H1 (cell line): ENCODE data around the gene TCEANC. TPM values are rescaled to one million over a fixed set of nuclear protein-coding genes. Genes with fewer than 3 reads are reported as not detected.

Experiments used
- CTCF ChIA-PET: fragments of 300-600 bp; sonication (Branson Sonifier 250); formaldehyde crosslinking; loops from one replicate; lab custom pipeline; 2021; ENCODE audit not compliant: partially characterized antibody; lab: Charles Lee
- POLR2A ChIA-PET: fragments of 300-600 bp; sonication (Branson Sonifier 250); formaldehyde crosslinking; loops from one replicate; lab custom pipeline; 2021; ENCODE audit warnings: inconsistent platforms; ENCODE audit not compliant: partially characterized antibody; lab: Charles Lee
- DNase-seq, 2 experiments: peaks; one replicate each; pipeline versions ENCODE4 v3.0.0 to v3.0.0-alpha.2; 2010 to 2022; ENCODE audit warnings: low spot score in 2 of 2, low read depth in 1 of 2, mixed read lengths in 1 of 2
- FAIRE-seq: peaks from 2 replicates; lab custom pipeline; 2011; peaks lifted over from hg19 to GRCh38; lab: Jason Lieb, UNC
- H2AFZ ChIP-seq: 2 replicates; pipeline ENCODE4 v1.8.1; 2012; ENCODE audit warnings: low read length, inconsistent platforms
- H2AK5ac ChIP-seq: 2 replicates; pipeline ENCODE4 v1.6.1; 2013; ENCODE audit warnings: low read depth, low read length
- H2BK120ac ChIP-seq: replicated peaks from 2 replicates; pipeline ENCODE3; 2013; ENCODE audit warnings: low read depth, low read length, inconsistent platforms
- H2BK12ac ChIP-seq: 2 replicates; pipeline ENCODE4 v1.6.1; 2013; ENCODE audit warnings: low read depth, low read length
- H2BK15ac ChIP-seq: 2 replicates; pipeline ENCODE4 v1.6.1; 2013; ENCODE audit warnings: low read length
- H2BK20ac ChIP-seq: 2 replicates; pipeline ENCODE4 v1.6.1; 2013; ENCODE audit warnings: low read length
- H2BK5ac ChIP-seq: 2 replicates; pipeline ENCODE4 v1.6.1; 2013; ENCODE audit warnings: low read depth, low read length
- H3K14ac ChIP-seq: 2 replicates; pipeline ENCODE4 v1.6.1; 2013; ENCODE audit warnings: inconsistent platforms; ENCODE audit not compliant: insufficient read length
- H3K18ac ChIP-seq: 2 replicates; pipeline ENCODE4 v1.6.1; 2013; ENCODE audit warnings: low read length; ENCODE audit errors: extremely low read depth
- H3K23ac ChIP-seq: 2 replicates; pipeline ENCODE4 v1.6.1; 2013; ENCODE audit warnings: inconsistent platforms; ENCODE audit not compliant: insufficient read length
- H3K23me2 ChIP-seq: 2 replicates; pipeline ENCODE4 v1.6.1; 2013; ENCODE audit warnings: low read depth, low read length
- H3K27ac ChIP-seq: 2 replicates; pipeline ENCODE4 v1.6.1; 2011; ENCODE audit warnings: low read depth, low read length, inconsistent platforms
- H3K27me3 ChIP-seq, 4 experiments: replicated peaks in 1 of 4; 1 replicate in 1 of 4; 2 replicates in 3 of 4; pipeline versions ENCODE4 v1.6.1 to v1.8.1; 2011 to 2013; ENCODE audit warnings: low read length in 3 of 4, mild to moderate bottlenecking in 3 of 4, inconsistent platforms in 2 of 4, mixed read lengths in 2 of 4, moderate library complexity in 1 of 4; ENCODE audit not compliant: control insufficient read depth in 3 of 4, insufficient read depth in 3 of 4; ENCODE audit errors: extremely low read depth in 1 of 4
- H3K36me3 ChIP-seq, 4 experiments: 2 replicates each; pipeline versions ENCODE4 v1.6.1 to v1.8.1; 2011 to 2013; ENCODE audit warnings: mild to moderate bottlenecking in 4 of 4, low read length in 3 of 4, moderate library complexity in 2 of 4, control low read depth in 1 of 4, inconsistent platforms in 1 of 4; ENCODE audit not compliant: insufficient read depth in 4 of 4, control insufficient read depth in 2 of 4
- H3K4ac ChIP-seq: replicated peaks from 2 replicates; pipeline ENCODE3; 2013; ENCODE audit warnings: low read length, low read depth, mixed read lengths, inconsistent platforms; ENCODE audit not compliant: insufficient read length
- H3K4me1 ChIP-seq, 4 experiments: replicated peaks in 1 of 4; 1 replicate in 1 of 4; 2 replicates in 3 of 4; pipeline versions ENCODE4 v1.6.1 to v1.8.1; 2011 to 2013; ENCODE audit warnings: low read length in 3 of 4, inconsistent platforms in 2 of 4, mixed read lengths in 1 of 4; ENCODE audit not compliant: insufficient read depth in 4 of 4, control insufficient read depth in 3 of 4
- H3K4me2 ChIP-seq, 2 experiments: 2 replicates each; pipeline versions ENCODE4 v1.6.1 to v1.8.1; 2011 to 2013; ENCODE audit warnings: low read depth in 2 of 2, low read length in 2 of 2, control low read depth in 1 of 2, inconsistent platforms in 1 of 2, mild to moderate bottlenecking in 1 of 2; ENCODE audit not compliant: insufficient read depth in 1 of 2
- H3K4me3 ChIP-seq, 4 experiments: fragments of 200-600, 300-600 bp in 1 of 4; sonication (generic), shearing (Covaris generic), sonication (Bioruptor Twin) in 1 of 4; 2 replicates each; pipeline versions ENCODE4 v1.5.1 to v1.8.1; 2011 to 2016; ENCODE audit warnings: low read length in 4 of 4, low read depth in 3 of 4, control low read depth in 2 of 4, inconsistent platforms in 2 of 4, mild to moderate bottlenecking in 2 of 4, mixed read lengths in 1 of 4, moderate library complexity in 1 of 4; ENCODE audit not compliant: insufficient read depth in 2 of 4; ENCODE audit errors: extremely low read depth in 1 of 4
- H3K56ac ChIP-seq: replicated peaks from 2 replicates; pipeline ENCODE3; 2013; ENCODE audit warnings: low read depth, mild to moderate bottlenecking, mixed read lengths, low read length, inconsistent platforms; ENCODE audit not compliant: insufficient read length
- H3K79me1 ChIP-seq: 2 replicates; pipeline ENCODE4 v1.6.1; 2013; ENCODE audit warnings: low read depth, low read length, control low read depth
- H3K79me2 ChIP-seq, 2 experiments: 2 replicates each; pipeline versions ENCODE4 v1.6.1 to v1.8.1; 2012 to 2013; ENCODE audit warnings: low read length in 2 of 2, mild to moderate bottlenecking in 2 of 2, inconsistent platforms in 1 of 2; ENCODE audit not compliant: insufficient read depth in 2 of 2, control insufficient read depth in 1 of 2
- H3K9ac ChIP-seq, 4 experiments: replicated peaks in 1 of 4; 1 replicate in 1 of 4; 2 replicates in 3 of 4; pipeline versions ENCODE4 v1.6.1 to v1.8.1; 2011 to 2013; ENCODE audit warnings: low read depth in 3 of 4, low read length in 3 of 4, control low read depth in 2 of 4, mild to moderate bottlenecking in 2 of 4, moderate library complexity in 2 of 4, inconsistent platforms in 1 of 4; ENCODE audit errors: extremely low read depth in 1 of 4
- H3K9me3 ChIP-seq, 2 experiments: 2 replicates each; pipeline versions ENCODE4 v1.6.1 to v1.8.1; 2012 to 2013; ENCODE audit warnings: mild to moderate bottlenecking in 2 of 2, moderate library complexity in 2 of 2, control low read depth in 1 of 2, inconsistent platforms in 1 of 2, low read depth in 1 of 2, low read length in 1 of 2, mixed read lengths in 1 of 2; ENCODE audit not compliant: insufficient read depth in 2 of 2
- H4K20me1 ChIP-seq, 2 experiments: replicated peaks in 1 of 2; 2 replicates each; pipeline versions ENCODE3 to v1.8.1; 2011 to 2013; ENCODE audit warnings: inconsistent platforms in 2 of 2, low read length in 2 of 2, mild to moderate bottlenecking in 1 of 2; ENCODE audit not compliant: insufficient read depth in 2 of 2, control insufficient read depth in 1 of 2
- H4K5ac ChIP-seq: 2 replicates; pipeline ENCODE4 v1.6.1; 2013; ENCODE audit warnings: low read length, low read depth, mixed read lengths, inconsistent platforms; ENCODE audit not compliant: insufficient read length
- H4K8ac ChIP-seq: 2 replicates; pipeline ENCODE4 v1.8.0; 2013; ENCODE audit warnings: mild to moderate bottlenecking, moderate library complexity, low read length, inconsistent platforms; ENCODE audit not compliant: insufficient read depth; ENCODE audit errors: extremely low read depth
- H4K91ac ChIP-seq: replicated peaks from 2 replicates; pipeline ENCODE3; 2013; ENCODE audit warnings: low read length, mixed read lengths, inconsistent platforms; ENCODE audit not compliant: insufficient read length
- POLR2AphosphoS5 ChIP-seq: IDR thresholded peaks from 2 replicates; pipeline ENCODE4 v1.6.1; 2011; ENCODE audit warnings: low read depth, low read length
- ZNF274 ChIP-seq: IDR thresholded peaks from 2 replicates; pipeline ENCODE4 v1.7.0; 2012; ENCODE audit warnings: low read length, borderline replicate concordance; ENCODE audit errors: extremely low read depth
- WGBS, 2 experiments: shearing (Covaris generic) in 1 of 2; methylation state at CpG; one replicate each; pipeline versions ENCODE4 v1.1.6 to v1.1.7; 2013 to 2015; ENCODE audit warnings: low lambda C conversion rate in 2 of 2, mixed read lengths in 2 of 2, inconsistent platforms in 1 of 2, low coverage in 1 of 2, missing lambda C conversion rate in 1 of 2; ENCODE audit not compliant: insufficient replicate concordance in 2 of 2, insufficient coverage in 1 of 2, insufficient read length in 1 of 2; ENCODE audit errors: extremely low coverage in 1 of 2, missing lambda C conversion rate in 1 of 2; 5-methylcytosine and 5-hydroxymethylcytosine counted together
- polyA plus RNA-seq, 7 experiments: library from polyadenylated mRNA; depleted of rRNA in 3 of 7; stranded (reverse) in 5 of 7; unstranded in 2 of 7; fragments of >200 nt in 5 of 7; fragments of 200-250 nt in 2 of 7; gene quantifications; 1 replicate in 5 of 7; 2 replicates in 1 of 7; 4 replicates in 1 of 7; pipeline versions ENCODE4 v1.2.1 to v1.2.3, GENCODE V29; 2011 to 2013; ENCODE audit warnings: missing spikeins in 2 of 7, mixed read lengths in 2 of 7
- total RNA-seq: library from RNA; stranded (reverse); fragmentation: NEBNext Ultra II Directional; extraction: Animal tissue kit (Norgen Biotek cat#: 25700); gene quantifications from 2 replicates; pipeline ENCODE4 v1.2.1, GENCODE V29; 2021

The TCEANC gene
- total and polyA plus RNA-seq, 2 of the 8 experiments (the other 6 are each of a cell fraction or from before 2014, with no cell fraction given) = 0.88 to 2.0 TPM

DNA sequence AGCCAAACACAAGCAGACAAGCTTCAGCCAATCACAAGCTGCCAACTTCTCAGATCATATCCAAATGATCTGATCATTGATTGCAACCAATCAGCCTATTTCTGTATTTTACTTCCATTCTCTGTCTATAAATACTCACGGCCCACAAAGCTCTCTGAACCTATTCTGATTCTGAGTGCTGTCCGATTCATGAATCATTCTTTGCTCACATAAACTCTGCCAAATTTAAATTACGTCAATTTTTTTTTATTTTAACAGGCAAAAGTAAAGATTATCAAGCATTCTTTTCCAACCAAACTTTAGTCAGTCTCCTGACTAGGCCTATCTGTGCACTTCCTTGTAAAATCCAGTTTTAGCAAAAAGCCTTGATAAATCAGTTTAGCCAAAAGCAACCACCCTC, 1.8 kb upstream of the TCEANC start:
- no peak for DNase-seq
- Histone ChIP-seq H3K36me3 (no peaks in the 10 kb centered on the region), H3K56ac (no peak overlapping the region), H4K5ac (no peak overlapping the region), H4K91ac (no peak overlapping the region), H2BK12ac (no peak overlapping the region), H2BK120ac (no peak overlapping the region), H3K9me3 (no peaks in the 10 kb centered on the region), H3K4me3 (no peak overlapping the region), H3K18ac (no peak overlapping the region), H3K27ac (no peak overlapping the region), H3K4me2 (no peak overlapping the region), H3K23me2 (peaks cover 4% of the 10 kb centered on the region; the same call in 1 of the 2 replicates), H3K4me1 (no peaks in the 10 kb centered on the region; a peak in 1 of 7 replicates), H3K4ac (no peak overlapping the region), H2AFZ (no peak overlapping the region), H3K79me2 (no peaks in the 10 kb centered on the region), H3K9ac (no peak overlapping the region), H4K8ac (no peak overlapping the region), H3K23ac (no peak overlapping the region), H3K79me1 (no peaks in the 10 kb centered on the region), H3K14ac (no peak overlapping the region), H2AK5ac (no peak overlapping the region), H4K20me1 (no peaks in the 10 kb centered on the region), H3K27me3 (no peaks in the 10 kb centered on the region), H2BK15ac (no peak overlapping the region), H2BK5ac (no peak overlapping the region), H2BK20ac (no peak overlapping the region)
- ChIA-PET CTCF (interaction anchor here (0.8 to 1.5 kb wide), 2 partner anchors 18 to 144 kb away, joined by 3 to 5 read pairs; no protein-coding TSS in a partner anchor), POLR2A (interaction anchor here (1.2 kb wide), 1 partner anchor 84 kb away, joined by 3 read pairs; no protein-coding TSS in a partner anchor)
- no peak for FAIRE-seq
- 89% methylated on average over 3 of the region's 3 CpGs; no CpG with 5 or more reads in 1 of the 2 experiments for WGBS, 2 experiments
- TF ChIP-seq ZNF274 = no peak
- TF ChIP-seq POLR2AphosphoS5 = no peak
